ENCODE measurements around the gene BANP.

GRCh38 chr16:87957296-87958094, 6.3 kb downstream of the BANP start:
- TF ChIP-seq CTCF (conservative IDR thresholded peaks at IDR 0.05; ENCODE audit: low read length) = no peak
- TF ChIP-seq EZH2phosphoT487 (IDR thresholded peaks at IDR 0.05; ENCODE audit: borderline replicate concordance, low read depth, low read length) = no peak
